Measurements from ENCODE around the gene MAGI2.
"Not testable (repeated sequence)": the region's sequence is repeated elsewhere in the genome, so short reads cannot be mapped to it uniquely, and the experiment has no call there.

The MAGI2 gene

DNA sequence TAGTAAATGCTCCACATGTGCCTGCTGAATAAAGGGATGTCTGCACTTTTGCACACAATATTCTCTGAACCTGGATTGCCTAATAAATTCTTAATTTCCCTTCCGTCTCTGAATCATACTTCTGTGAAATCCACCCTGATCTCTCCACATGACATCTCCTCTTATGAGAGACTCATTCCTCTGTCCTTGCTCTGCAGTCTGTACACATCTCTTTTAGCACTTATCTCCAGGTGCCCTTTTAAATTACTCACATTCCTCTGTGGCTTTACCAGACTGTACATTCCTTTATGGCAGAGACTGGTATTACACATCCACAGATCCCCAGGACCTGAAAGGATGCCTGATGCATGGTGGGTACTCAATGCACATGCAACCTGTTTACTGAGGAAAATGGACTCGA is 1127.3 kb downstream of the MAGI2 start:
- no peak for DNase-seq (ENCODE audit: low read depth in 1 of 2, low spot score in 1 of 2)

GRCh38 chr7:78323118-78323517 is 1130.3 kb downstream of the MAGI2 start:
- no peak for DNase-seq (ENCODE audit: low read depth in 1 of 2, low spot score in 1 of 2)

- DNase-seq (ENCODE audit: low read depth in 1 of 2, low spot score in 1 of 2) = not testable (repeated sequence)
These were observed 1131.2 kb downstream of the MAGI2 start for GRCh38 chr7:78322231-78322630.

GRCh38 chr7:78317371-78317770 is 1136.1 kb downstream of the MAGI2 start:
- DNase-seq (ENCODE audit: low read depth in 1 of 2, low spot score in 1 of 2) = no peak

DNA sequence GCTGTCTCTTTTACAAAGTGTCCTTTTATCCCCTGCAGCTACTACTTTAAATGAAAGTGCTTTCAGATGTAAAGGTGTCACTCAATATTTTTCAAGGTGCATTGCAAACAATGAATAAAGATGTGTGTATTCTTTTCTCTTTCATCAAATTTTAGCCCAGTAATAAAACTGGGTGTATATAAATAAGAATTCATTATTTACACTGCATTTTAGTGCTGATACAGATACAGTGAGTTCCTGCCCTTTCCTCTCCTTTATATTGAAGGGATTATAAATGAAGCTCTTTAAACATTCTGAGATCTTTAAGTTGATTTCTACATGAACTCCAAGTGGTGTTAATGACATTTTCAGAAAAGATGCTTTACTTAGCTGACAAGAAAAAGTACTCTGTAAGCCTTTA is 1137.4 kb downstream of the MAGI2 start:
- no peak for DNase-seq (ENCODE audit: low read depth in 1 of 2, low spot score in 1 of 2)

GRCh38 chr7:78315119-78315518 is 1138.3 kb downstream of the MAGI2 start:
- DNase-seq (ENCODE audit: low read depth in 1 of 2, low spot score in 1 of 2) = no peak

GRCh38 chr7:78311181-78311580 is 1142.3 kb downstream of the MAGI2 start:
- no peak for DNase-seq (ENCODE audit: low read depth in 1 of 2, low spot score in 1 of 2)

GRCh38 chr7:78307892-78308291 is 1145.6 kb downstream of the MAGI2 start:
- no peak for DNase-seq (ENCODE audit: low read depth in 1 of 2, low spot score in 1 of 2)

- no peak for DNase-seq (ENCODE audit: low read depth in 1 of 2, low spot score in 1 of 2)
These were observed 1146.8 kb downstream of the MAGI2 start for GRCh38 chr7:78306634-78307033.

GRCh38 chr7:78301407-78301806 is 1152.1 kb downstream of the MAGI2 start:
- no peak for DNase-seq (ENCODE audit: low read depth in 1 of 2, low spot score in 1 of 2)

GRCh38 chr7:78299088-78299487 is 1154.4 kb downstream of the MAGI2 start:
- no peak for DNase-seq (ENCODE audit: low read depth in 1 of 2, low spot score in 1 of 2)

DNA sequence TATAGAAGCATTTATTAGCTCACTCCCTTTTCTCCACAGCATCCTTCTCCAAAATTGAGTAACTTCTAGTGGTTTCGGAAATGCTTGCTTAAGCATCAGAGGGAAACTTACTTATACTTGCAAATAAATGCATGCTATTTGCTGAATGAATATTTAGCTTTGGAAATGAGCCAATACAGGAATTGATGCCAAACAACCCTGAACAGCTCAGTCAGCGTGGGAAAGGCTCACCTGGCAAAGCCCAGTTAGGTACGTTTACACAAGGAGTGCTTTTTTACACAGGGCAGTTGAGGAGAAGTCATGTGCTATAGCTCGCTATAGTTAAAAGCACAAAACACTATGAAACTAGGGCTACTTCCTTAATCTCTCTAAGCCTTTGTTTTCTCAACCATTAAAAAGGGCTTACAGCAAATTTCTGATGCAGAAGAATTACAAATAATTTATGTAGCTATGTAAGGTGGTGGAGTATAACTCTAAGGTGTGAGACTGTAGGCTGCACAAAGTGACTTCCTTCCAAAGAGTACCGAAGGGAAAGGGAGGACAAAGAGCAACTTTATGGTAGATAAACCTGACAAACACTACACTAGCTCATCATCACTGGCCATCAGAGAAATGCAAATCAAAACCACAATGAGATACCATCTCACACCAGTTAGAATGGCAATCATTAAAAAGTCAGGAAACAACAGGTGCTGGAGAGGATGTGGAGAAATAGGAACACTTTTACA is 1156.7 kb downstream of the MAGI2 start:
- DNase-seq (ENCODE audit: low read depth in 1 of 2, low spot score in 1 of 2) = no peak

GRCh38 chr7:78296046-78296597 is 1157.3 kb downstream of the MAGI2 start:
- DNase-seq (ENCODE audit: low read depth in 1 of 2, low spot score in 1 of 2) = no peak

GRCh38 chr7:78289471-78289870 is 1164.0 kb downstream of the MAGI2 start:
- not testable (repeated sequence) for DNase-seq (ENCODE audit: low read depth in 1 of 2, low spot score in 1 of 2)

GRCh38 chr7:78284945-78285344 is 1168.5 kb downstream of the MAGI2 start:
- DNase-seq (ENCODE audit: low read depth in 1 of 2, low spot score in 1 of 2) = no peak

- no peak for DNase-seq (ENCODE audit: low read depth in 1 of 2, low spot score in 1 of 2)
These were observed 1173.2 kb downstream of the MAGI2 start for GRCh38 chr7:78280276-78280675.

DNA sequence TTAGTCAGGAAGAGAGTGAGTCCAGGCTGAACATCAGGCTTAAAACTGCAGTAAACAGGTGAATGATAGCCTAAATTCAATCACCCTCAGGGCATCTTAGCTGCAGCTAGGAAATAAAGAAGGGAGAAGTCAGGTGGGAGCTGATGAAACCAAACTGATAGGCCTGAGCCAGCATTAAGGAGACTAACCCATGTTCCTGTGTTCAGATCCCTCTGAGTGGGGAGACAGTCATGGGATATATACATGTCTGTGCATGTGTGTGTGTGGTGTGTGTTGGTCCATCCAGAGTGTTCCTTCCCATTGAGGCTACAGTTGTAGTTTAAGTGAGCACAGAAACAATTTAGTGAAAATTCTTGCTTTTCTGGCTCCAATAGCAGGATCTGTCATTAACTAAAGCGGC is 1174.0 kb downstream of the MAGI2 start:
- DNase-seq (ENCODE audit: low read depth in 1 of 2, low spot score in 1 of 2) = no peak

GRCh38 chr7:78279032-78279431 is 1174.4 kb downstream of the MAGI2 start:
- no peak for DNase-seq (ENCODE audit: low read depth in 1 of 2, low spot score in 1 of 2)

- DNase-seq (ENCODE audit: low read depth in 1 of 2, low spot score in 1 of 2) = no peak
These were observed 1186.3 kb downstream of the MAGI2 start for GRCh38 chr7:78267141-78267540.

DNA sequence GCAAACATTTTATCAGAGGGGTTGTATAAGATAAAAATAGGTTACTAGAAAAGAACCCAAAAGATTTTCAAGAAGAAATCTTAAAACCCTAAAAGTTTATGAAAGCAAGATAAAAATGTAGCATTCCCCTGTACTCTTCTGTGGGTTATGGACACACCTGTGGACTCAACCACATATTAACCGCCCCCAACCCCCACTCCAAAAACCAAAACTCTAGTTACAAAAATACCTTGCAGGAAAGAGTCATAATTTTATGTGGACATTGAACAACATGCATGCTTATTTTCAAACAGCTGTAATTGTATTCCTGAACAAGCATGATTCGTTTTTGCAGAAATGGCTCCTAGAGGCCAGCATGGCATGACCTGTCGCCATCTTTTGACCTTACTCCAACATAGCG is 1188.0 kb downstream of the MAGI2 start:
- no peak for DNase-seq (ENCODE audit: low read depth in 1 of 2, low spot score in 1 of 2)

DNA sequence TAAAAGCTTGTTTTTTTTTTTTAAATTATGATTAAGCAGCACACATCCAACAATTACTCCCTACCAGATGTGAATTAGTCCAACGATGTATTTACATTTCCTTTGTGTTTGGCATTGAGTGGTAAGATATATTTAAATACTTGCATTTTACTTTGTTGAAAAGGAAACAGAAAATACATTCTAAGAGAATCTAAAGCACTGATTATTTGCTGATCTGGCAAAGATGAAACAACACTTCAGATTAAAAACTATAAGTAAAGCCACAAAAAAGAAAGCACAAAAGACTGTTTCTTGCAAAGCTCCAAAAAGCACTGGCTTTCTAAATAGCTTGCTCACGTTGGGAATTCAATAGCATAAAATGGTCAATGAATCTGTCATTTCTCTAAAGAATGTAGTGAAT is 1188.4 kb downstream of the MAGI2 start:
- no peak for DNase-seq (ENCODE audit: low read depth in 1 of 2, low spot score in 1 of 2)

DNA sequence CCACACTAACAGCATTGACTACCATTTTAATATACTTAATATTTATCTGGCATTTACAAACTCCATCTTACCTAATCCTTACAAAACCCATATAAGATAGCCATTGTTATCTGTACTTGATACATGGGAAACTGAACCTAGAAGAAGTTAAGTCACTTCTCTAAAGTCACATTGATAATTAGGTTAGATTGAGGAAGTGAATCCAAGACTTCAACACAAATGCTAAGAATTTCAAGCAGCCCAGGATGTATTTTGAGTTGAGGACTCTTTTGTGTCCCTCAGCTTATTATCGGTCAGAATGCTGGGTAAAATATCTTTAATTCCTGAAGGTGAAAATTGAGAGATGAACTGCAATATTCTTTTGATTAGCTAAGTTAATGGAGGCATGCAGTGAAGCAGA is 1189.4 kb downstream of the MAGI2 start:
- no peak for DNase-seq (ENCODE audit: low read depth in 1 of 2, low spot score in 1 of 2)

DNA sequence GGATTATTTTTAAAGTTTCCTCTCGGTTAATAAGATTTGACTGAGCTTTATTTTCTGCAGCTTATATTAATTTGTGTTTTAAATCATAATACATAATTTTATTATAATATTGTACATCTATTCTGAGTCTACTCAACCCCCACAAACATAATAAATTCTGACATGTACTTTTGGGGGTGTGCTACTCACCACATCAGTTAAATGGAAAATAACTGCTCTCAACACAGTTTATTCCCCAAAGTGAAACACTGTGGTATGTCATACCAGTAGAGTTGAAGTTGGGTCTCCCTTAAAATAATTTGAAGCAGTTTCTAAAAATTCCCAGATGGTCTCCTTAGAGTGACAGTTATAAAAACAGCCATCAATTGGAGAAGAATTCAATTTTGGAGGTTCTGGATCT is 1191.7 kb downstream of the MAGI2 start:
- DNase-seq (ENCODE audit: low read depth in 1 of 2, low spot score in 1 of 2) = no peak
